Central memory CD8-positive, alpha-beta T cell (primary cell): Measurements from ENCODE around the gene FTCD.
A peak's percentile ranks its signal among the peaks of the same experiment; 100 is the strongest.
"Not testable (repeated sequence)": the region's sequence is repeated elsewhere in the genome, so short reads cannot be mapped to it uniquely, and the experiment has no call there.

Experiments used
- ATAC-seq: fragments of 150-1000 bp; cut with Tn5 transposase; replicated peaks from 2 replicates; pipeline ENCODE4 v1.10.0; 2022; ENCODE audit warnings: mild to moderate bottlenecking, moderate FRiP score, moderate number of reproducible peaks; ENCODE audit not compliant: poor library complexity, severe bottlenecking; ENCODE audit errors: extremely low read depth
- DNase-seq, 2 donors: peaks; one replicate each; pipeline ENCODE4 v3.0.0; 2021; ENCODE audit warnings: low spot score in 2 of 2
- H3K27ac Mint-ChIP-seq: one replicate; pipeline ENCODE4 v1.8.0; 2022; ENCODE audit warnings: low read depth, mild to moderate bottlenecking, moderate library complexity, mixed read lengths
- H3K27me3 Mint-ChIP-seq: one replicate; pipeline ENCODE4 v1.8.0; 2022; ENCODE audit warnings: mixed read lengths
- H3K36me3 Mint-ChIP-seq: one replicate; pipeline ENCODE4 v1.8.0; 2022; ENCODE audit warnings: mild to moderate bottlenecking, moderate library complexity, mixed read lengths; ENCODE audit not compliant: insufficient read depth
- H3K4me1 Mint-ChIP-seq: one replicate; pipeline ENCODE4 v1.8.0; 2022; ENCODE audit warnings: mixed read lengths
- H3K4me3 Mint-ChIP-seq: one replicate; pipeline ENCODE4 v1.8.0; 2022; ENCODE audit warnings: mild to moderate bottlenecking, moderate library complexity, mixed read lengths
- H3K9me3 Mint-ChIP-seq: one replicate; pipeline ENCODE4 v1.8.0; 2022; ENCODE audit warnings: mixed read lengths

Gene FTCD

GRCh38 chr21:46142582-46143473 lies 12.6 kb downstream of the FTCD start:
- H3K9me3 Mint-ChIP-seq, result no peaks in the 10 kb centered on the region
- H3K4me1 Mint-ChIP-seq, result peaks cover 8% of the 10 kb centered on the region
- no peak overlapping the region for H3K4me3 Mint-ChIP-seq
- ATAC-seq (no peak), DNase-seq (no peak)
- peaks cover 4% of the 10 kb centered on the region for H3K36me3 Mint-ChIP-seq
- H3K27ac Mint-ChIP-seq, result peak overlapping the region; percentile 90
- H3K27me3 Mint-ChIP-seq, result peaks cover 14% of the 10 kb centered on the region

GRCh38 chr21:46141767-46142581 lies 13.4 kb downstream of the FTCD start:
- H3K27me3 Mint-ChIP-seq, result peaks cover 18% of the 10 kb centered on the region
- peaks cover 8% of the 10 kb centered on the region for H3K4me1 Mint-ChIP-seq
- ATAC-seq (no peak), DNase-seq (no peak)
- peak overlapping the region; percentile 70 for H3K27ac Mint-ChIP-seq
- H3K36me3 Mint-ChIP-seq, result peaks cover 4% of the 10 kb centered on the region
- H3K9me3 Mint-ChIP-seq, result no peaks in the 10 kb centered on the region
- H3K4me3 Mint-ChIP-seq, result no peak overlapping the region

DNA sequence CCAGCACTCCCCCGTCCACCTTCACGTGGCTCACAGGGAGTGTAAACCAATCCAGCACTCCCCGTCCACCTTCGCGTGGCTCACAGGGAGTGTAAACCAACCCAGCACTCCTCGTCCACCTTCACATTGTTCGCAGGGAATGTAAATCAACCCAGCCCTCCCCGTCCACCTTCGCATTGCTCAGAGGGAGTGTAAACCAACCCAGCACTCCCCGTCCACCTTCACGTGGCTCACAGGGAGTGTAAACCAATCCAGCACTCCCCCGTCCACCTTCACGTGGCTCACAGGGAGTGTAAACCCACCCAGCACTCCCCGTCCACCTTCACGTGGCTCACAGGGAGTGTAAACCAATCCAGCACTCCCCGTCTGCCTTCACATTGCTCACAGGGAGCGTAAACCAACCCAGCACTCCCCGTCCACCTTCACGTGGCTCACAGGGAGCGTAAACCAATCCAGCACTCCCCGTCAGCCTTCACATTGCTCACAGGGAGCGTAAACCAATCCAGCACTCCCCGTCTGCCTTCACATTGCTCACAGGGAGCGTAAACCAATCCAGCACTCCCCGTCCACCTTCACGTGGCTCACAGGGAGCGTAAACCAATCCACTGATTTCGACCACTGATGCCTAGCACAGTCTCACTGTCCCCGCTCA lies 14.9 kb downstream of the FTCD start:
- ATAC-seq, H3K4me1 Mint-ChIP-seq, H3K27ac Mint-ChIP-seq, H3K36me3 Mint-ChIP-seq, H3K9me3 Mint-ChIP-seq, H3K4me3 Mint-ChIP-seq, DNase-seq: not testable (repeated sequence)
- H3K27me3 Mint-ChIP-seq, result peaks cover 18% of the 10 kb centered on the region

DNA sequence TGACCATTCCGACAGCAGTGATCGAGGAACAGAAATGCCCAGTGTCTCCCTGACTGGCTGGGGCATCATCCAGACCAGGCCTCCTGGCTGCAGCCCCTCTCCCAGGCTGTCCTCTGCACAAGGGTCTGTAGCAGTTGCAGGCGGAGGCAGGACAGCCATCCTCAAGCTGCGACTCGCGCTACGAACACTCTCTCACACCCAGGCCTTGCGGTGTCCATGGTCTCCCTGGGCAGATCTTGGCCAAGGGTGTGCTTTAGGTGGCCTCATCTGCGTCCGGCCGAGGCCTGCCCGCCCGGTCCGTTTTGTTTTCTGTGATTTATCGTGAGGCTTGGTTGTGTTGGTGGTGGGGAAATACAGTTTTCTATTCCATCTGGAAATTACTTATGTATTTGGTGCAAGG lies 15.7 kb downstream of the FTCD start:
- ATAC-seq (no peak), DNase-seq (no peak)
- Mint-ChIP-seq H3K9me3 (no peaks in the 10 kb centered on the region), H3K27me3 (peaks cover 18% of the 10 kb centered on the region), H3K36me3 (peaks cover 4% of the 10 kb centered on the region), H3K27ac (no peak overlapping the region), H3K4me1 (peaks cover 8% of the 10 kb centered on the region), H3K4me3 (no peak overlapping the region)

DNA sequence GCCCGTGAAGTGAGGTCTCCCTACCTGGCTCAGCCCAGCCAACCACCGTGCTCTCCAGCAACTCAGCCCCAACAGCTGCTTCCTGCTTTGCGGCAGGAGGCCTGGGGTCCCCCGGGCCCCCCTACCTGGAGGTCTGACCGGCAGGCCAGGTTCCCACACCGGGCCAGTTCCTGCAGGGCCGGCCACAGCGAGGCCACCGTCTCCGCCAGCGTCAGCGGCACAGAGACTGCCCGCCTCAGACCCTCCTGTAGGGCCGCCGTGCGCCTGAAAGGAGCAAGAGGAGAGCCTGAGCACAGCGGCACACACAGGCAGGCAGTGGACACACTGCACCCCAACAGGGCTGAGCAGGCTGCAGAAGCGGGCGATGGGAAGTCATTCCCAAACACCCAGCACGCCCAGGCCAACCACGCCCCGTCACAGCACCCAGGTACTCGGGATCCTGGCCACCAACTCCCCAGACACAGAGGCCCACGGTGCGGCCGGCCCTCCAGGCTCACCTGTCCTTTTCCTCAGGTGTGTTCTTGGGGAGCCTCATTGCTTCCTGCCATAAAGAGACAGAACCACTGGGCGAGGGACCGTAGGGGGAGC lies 16.9 kb downstream of the FTCD start:
- H3K4me1 Mint-ChIP-seq, result peaks cover under 1% of the 10 kb centered on the region
- ATAC-seq (no peak), DNase-seq (no peak)
- H3K27ac Mint-ChIP-seq, result no peak overlapping the region
- no peak overlapping the region for H3K4me3 Mint-ChIP-seq
- H3K36me3 Mint-ChIP-seq, result peaks cover 4% of the 10 kb centered on the region
- H3K27me3 Mint-ChIP-seq, result peaks cover 18% of the 10 kb centered on the region
- H3K9me3 Mint-ChIP-seq, result no peaks in the 10 kb centered on the region

DNA sequence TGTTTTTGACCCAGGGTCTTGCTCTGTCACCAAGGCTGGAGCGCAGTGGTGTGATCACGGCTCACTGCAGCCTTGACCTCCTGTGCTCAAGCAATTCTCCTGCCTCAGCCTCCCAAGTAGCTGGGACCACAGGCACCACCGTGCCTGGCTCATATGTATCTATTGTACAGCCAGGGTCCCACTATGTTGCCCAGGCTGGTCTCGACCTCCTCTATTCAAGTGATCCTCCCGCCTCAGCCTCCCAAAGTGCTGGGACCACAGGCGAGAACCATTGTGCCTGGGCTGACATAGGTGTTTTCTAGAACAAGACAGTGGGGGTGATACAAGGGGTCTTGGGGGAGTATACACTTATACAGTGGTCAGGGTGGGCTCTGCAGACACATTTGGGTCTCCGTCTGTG lies 17.5 kb downstream of the FTCD start:
- Mint-ChIP-seq H3K9me3 (no peaks in the 10 kb centered on the region), H3K4me3 (no peak overlapping the region), H3K4me1 (no peaks in the 10 kb centered on the region), H3K27ac (no peak overlapping the region), H3K27me3 (peaks cover 18% of the 10 kb centered on the region), H3K36me3 (peaks cover 4% of the 10 kb centered on the region)
- DNase-seq (no peak), ATAC-seq (no peak)

DNA sequence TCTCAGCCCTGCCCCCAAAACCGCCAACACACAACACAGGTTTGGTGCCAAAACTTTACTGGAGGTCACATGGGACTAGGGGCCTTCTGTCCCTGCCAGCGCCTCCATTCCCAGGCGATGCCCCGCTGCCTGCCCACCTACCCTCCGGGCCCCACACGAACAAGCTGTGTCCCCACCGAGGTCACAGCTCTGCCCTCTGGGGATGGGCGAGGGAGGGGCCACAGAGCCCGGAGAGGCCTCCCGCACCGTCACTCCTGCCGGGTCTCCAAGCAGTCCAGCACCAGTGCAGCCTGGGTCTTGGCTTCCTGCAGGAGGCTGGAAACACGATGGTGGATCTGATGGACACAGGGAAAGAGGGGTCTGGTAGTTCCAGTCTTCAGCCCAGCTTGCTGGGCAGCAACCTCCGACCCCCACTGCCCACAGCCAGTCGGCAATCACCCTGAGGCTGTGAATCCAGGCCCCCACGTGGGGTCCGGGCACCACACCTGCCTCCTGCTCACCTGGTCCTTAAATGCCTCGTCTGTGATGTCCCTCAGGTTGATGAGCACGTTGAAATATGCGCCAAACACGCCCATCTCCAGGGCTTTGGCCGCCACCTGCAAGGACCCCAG lies 18.5 kb downstream of the FTCD start:
- Mint-ChIP-seq H3K4me1 (no peaks in the 10 kb centered on the region), H3K9me3 (no peaks in the 10 kb centered on the region), H3K27ac (no peak overlapping the region), H3K27me3 (peaks cover 18% of the 10 kb centered on the region), H3K4me3 (no peak overlapping the region), H3K36me3 (peaks cover 5% of the 10 kb centered on the region)
- DNase-seq (no peak), ATAC-seq (no peak)

DNA sequence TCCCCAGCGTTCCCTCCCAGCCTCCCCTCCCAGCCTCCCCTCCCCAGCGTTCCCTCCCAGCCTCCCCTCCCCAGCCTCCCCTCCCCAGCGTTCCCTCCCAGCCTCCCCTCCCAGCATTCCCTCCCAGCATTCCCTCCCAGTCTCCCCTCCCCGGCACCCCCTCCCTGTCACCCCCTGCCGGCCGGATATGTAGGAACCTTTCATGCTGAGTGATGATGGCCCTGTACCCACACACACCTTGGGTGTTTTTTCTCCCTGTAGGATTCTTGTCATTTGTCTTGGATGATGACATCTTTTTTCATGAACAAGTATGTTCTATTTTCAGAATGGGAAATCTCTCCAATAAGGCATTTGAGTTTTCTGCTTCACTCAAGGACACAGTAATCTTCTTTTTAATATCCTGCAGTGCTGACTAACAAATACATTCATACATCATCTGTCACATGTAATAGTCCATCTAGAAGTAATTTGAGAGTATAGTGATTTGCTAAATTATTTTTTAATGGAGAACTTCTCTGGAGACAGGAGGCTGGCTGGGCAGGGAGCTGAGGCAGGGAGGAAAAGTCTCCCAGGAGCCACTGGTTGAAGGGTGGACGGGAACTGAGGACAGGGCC lies 19.5 kb downstream of the FTCD start:
- Mint-ChIP-seq H3K27ac (no peak overlapping the region), H3K4me1 (no peaks in the 10 kb centered on the region), H3K36me3 (peaks cover 9% of the 10 kb centered on the region), H3K27me3 (peaks cover 18% of the 10 kb centered on the region), H3K9me3 (no peaks in the 10 kb centered on the region), H3K4me3 (no peak overlapping the region)
- ATAC-seq (no peak), DNase-seq (no peak)

DNA sequence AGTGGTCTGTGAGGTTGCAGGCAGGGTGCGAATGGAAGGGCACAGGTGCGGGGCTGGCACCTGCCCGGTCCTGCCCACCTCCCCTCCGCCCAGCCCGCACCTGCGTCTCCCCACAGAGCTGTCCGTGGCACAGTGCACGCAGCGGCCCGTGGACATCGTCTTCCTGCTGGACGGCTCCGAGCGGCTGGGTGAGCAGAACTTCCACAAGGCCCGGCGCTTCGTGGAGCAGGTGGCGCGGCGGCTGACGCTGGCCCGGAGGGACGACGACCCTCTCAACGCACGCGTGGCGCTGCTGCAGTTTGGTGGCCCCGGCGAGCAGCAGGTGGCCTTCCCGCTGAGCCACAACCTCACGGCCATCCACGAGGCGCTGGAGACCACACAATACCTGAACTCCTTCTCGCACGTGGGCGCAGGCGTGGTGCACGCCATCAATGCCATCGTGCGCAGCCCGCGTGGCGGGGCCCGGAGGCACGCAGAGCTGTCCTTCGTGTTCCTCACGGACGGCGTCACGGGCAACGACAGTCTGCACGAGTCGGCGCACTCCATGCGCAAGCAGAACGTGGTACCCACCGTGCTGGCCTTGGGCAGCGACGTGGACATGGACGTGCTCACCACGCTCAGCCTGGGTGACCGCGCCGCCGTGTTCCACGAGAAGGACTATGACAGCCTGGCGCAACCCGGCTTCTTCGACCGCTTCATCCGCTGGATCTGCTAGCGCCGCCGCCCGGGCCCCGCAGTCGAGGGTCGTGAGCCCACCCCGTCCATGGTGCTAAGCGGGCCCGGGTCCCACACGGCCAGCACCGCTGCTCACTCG lies 23.3 kb downstream of the FTCD start:
- DNase-seq (no peak), ATAC-seq (no peak)
- no peak overlapping the region for H3K4me3 Mint-ChIP-seq
- H3K9me3 Mint-ChIP-seq, result no peaks in the 10 kb centered on the region
- peaks cover 22% of the 10 kb centered on the region for H3K36me3 Mint-ChIP-seq
- H3K27me3 Mint-ChIP-seq, result no peaks in the 10 kb centered on the region
- H3K4me1 Mint-ChIP-seq, result no peaks in the 10 kb centered on the region
- H3K27ac Mint-ChIP-seq, result no peak overlapping the region

GRCh38 chr21:46131588-46131837 lies 23.9 kb downstream of the FTCD start:
- no peak for DNase-seq
- Mint-ChIP-seq H3K4me1 (no peaks in the 10 kb centered on the region), H3K9me3 (no peaks in the 10 kb centered on the region), H3K4me3 (no peak overlapping the region), H3K36me3 (peaks cover 22% of the 10 kb centered on the region), H3K27ac (no peak overlapping the region), H3K27me3 (no peaks in the 10 kb centered on the region)
- ATAC-seq, result no peak

DNA sequence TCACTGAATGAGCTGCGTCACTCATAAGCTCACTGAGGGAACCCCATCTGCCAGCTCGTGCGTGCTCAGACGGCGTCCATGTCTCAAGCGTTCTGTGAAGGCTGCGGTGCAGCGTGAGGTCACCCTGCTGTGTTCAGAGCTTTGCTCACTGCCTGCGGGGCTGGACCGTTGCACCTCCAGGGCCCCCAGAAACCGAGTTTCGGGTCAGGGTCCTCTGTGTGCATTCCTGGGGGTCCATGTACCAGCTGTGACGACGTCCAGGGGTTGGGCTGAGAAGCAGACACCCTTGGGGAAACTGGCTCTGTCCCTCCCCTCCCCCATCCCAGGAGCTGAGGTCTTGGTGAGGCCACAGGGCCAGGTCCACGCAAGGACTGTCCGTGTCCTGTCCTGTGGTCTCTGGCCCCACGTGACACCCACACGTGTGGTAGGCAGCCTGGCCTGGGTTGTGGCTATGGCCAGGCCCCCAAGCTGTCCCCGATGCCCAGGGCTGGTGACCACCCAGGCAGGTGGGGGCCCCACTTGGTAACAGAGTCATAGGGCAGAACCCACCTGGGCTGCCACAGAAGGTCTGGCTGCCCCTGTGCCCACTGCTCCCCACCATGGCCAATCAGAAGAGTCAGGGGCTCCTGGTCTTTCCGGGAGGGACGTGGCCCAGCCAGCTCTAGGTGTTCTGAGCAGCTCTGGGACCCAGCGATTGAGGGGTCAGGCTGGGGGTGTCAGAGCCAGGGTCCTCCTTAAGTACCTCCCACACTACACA lies 24.4 kb downstream of the FTCD start:
- ATAC-seq, result no peak

More for the DNA sequence above, 24.4 kb downstream of the FTCD start:
- no peaks in the 10 kb centered on the region for H3K4me1 Mint-ChIP-seq
- no peak for DNase-seq
- H3K9me3 Mint-ChIP-seq, result no peaks in the 10 kb centered on the region
- peaks cover 21% of the 10 kb centered on the region for H3K36me3 Mint-ChIP-seq
- H3K27me3 Mint-ChIP-seq, result no peaks in the 10 kb centered on the region
- no peak overlapping the region for H3K4me3 Mint-ChIP-seq
- no peak overlapping the region for H3K27ac Mint-ChIP-seq
